ENCODE results near the gene RBM44. TPM values are rescaled to one million over a fixed set of nuclear protein-coding genes. Genes with fewer than 3 reads are reported as not detected.
A peak's percentile ranks its signal among the peaks of the same experiment; 100 is the strongest.

Gene RBM44
- total RNA-seq, 2 experiments from 2014 or later, result 2.8 to 2.9 TPM

DNA sequence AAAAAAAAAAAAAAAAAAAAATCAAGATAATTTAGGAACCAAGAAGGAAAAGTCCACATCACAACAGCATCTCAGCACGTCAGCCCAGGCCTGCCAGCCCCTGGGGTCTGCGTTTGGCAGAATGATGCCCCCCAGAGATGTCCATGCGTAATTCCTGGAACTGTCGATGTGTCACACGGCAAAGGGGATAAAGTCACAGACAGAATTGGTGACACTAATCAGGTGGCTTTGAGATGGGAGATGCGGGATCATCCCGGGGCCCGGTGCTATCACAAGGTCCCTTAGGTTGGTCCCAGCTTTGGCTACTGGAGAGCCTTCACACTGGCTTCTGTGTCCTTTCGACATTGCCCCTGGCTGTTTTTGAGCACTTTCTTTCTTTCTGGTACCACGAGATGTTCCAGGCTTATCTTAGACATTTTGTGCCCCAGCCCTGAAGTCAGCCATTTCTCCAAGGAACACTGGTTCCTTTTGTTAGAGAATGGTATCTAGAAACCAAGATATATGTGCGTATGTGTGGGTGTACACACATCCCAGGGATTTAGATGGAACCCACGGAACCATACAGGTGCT, 81.5 kb downstream of the RBM44 start:
- H3K4me1 ChIP-seq (ENCODE audit: insufficient read depth, low read length), result no peaks in the 10 kb centered on the region
- ChIA-PET POLR2A (no interaction called here), CTCF (interaction anchor here (0.7 kb wide), 1 partner anchor 236 kb away, joined by 3 read pairs; no protein-coding TSS in a partner anchor)
- Mint-ChIP-seq H3K36me3 (ENCODE audit: low read depth) (no peaks in the 10 kb centered on the region), H3K27ac (no peak overlapping the region), H3K4me3 (no peak overlapping the region), H3K9me3 (no peaks in the 10 kb centered on the region), H3K27me3 (no peaks in the 10 kb centered on the region), H3K4me1 (ENCODE audit: low read depth) (no peaks in the 10 kb centered on the region)
- no peak for DNase-seq
- intact Hi-C loops (cut with DNase I, micrococcal nuclease), result no loop called here
- H3K36me3 ChIP-seq (ENCODE audit: insufficient read depth, low read length), result no peaks in the 10 kb centered on the region
- no peak overlapping the region for H3K4me3 ChIP-seq (ENCODE audit: low read length)
- H3K27ac ChIP-seq (ENCODE audit: low read depth in 1 of 2, low read length in 2 of 2), result no peak overlapping the region
- no peak for TF ChIP-seq CTCF (IDR thresholded peaks at IDR 0.05)
- H3K9me3 ChIP-seq (ENCODE audit: control insufficient read depth in 1 of 2, insufficient read depth in 1 of 2, low read length in 2 of 2), result no peaks in the 10 kb centered on the region
- H3K27me3 ChIP-seq (ENCODE audit: control insufficient read depth in 1 of 2, insufficient read depth in 2 of 2, low read length in 2 of 2), result no peaks in the 10 kb centered on the region
- ATAC-seq (ENCODE audit: poor library complexity), result no peak

DNA sequence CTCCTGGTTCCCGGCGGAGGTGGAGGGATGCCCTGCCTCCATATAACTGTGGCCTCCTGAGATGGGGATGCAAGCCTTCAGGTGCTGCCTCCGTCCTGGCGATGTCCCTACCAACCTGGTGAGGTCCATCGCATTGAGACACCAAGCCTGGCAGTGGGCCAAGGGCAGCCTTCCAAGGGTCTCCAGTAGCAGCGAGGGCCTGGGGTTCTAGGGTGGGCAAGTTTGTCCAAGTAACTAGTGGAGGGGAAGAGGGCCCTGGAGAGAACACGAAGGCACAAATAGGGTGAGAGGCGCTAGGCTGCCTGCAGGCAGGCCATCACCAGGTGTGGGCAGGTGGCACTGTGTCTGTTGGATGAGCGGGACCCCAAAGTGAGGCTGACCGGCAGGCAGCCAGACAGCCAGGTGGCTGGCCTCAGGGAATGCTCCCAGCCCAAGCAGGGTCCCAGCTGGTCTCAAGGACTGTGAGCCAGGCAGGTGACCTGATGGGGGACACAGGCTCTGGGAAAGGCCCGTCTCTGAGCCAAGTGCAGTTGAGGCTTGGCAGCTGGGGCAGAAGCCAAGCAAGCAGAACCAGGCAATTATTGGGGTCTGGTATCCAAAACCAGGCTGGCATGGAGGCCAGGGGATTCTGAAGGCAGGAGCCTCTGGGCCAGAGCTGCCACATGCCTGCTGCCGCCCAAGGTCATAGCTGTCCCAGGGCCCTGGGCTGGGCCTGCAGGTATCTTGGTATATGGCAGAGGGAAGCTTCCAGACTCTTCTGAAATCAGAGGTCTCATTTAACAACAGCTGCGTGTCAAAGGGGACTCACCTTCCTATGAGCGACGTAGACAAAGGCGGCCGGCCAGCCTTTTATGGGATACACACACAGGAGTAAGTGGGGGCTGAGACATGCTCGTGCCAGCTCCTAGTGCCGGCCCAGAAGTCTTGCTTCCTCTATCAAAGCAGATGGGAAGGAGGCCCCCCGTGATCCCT, 84.2 kb downstream of the RBM44 start:
- ATAC-seq (ENCODE audit: poor library complexity), result no peak
- intact Hi-C loops (cut with DNase I, micrococcal nuclease), result no loop called here
- no peaks in the 10 kb centered on the region for H3K9me3 ChIP-seq (ENCODE audit: control insufficient read depth in 1 of 2, insufficient read depth in 1 of 2, low read length in 2 of 2)
- Mint-ChIP-seq H3K27me3 (no peaks in the 10 kb centered on the region), H3K36me3 (ENCODE audit: low read depth) (no peaks in the 10 kb centered on the region), H3K9me3 (no peaks in the 10 kb centered on the region), H3K4me1 (ENCODE audit: low read depth) (no peaks in the 10 kb centered on the region), H3K27ac (no peak overlapping the region), H3K4me3 (no peak overlapping the region)
- no peak overlapping the region for H3K27ac ChIP-seq (ENCODE audit: low read depth in 1 of 2, low read length in 2 of 2)
- peak in 1 of 14 experiments; percentile 31 for DNase-seq
- TF ChIP-seq CTCF (IDR thresholded peaks at IDR 0.05), result no peak
- no peaks in the 10 kb centered on the region for H3K27me3 ChIP-seq (ENCODE audit: control insufficient read depth in 1 of 2, insufficient read depth in 2 of 2, low read length in 2 of 2)
- H3K36me3 ChIP-seq (ENCODE audit: insufficient read depth, low read length), result no peaks in the 10 kb centered on the region
- no peaks in the 10 kb centered on the region for H3K4me1 ChIP-seq (ENCODE audit: insufficient read depth, low read length)
- CTCF ChIA-PET, result no interaction called here
- H3K4me3 ChIP-seq (ENCODE audit: low read length), result no peak overlapping the region
- POLR2A ChIA-PET, result no interaction called here

DNA sequence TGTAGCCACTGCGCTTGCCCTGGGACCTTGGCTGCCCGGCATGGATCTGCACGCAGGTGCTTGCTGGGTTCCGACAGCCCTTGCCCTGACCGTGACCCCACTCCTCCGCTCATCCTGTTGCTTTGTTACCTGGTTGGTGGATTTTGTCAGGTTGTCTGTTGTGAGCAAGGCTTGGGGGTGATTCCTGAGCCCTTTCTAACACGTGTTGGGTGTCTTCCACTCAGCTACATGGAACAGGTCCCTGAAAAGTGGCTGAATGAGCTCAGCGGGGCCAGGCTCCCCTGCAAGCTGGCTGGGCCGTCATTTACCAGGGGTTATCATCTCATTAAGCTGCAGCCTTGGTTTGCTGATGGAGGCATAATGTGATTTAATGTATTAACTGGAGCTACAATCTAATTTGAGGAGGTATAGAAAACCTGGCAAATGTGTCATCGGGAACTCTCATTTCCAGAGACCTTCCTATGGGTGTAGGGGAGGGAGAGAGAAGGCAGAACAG, 85.4 kb downstream of the RBM44 start:
- Histone ChIP-seq H3K9me3 (ENCODE audit: control insufficient read depth in 1 of 2, insufficient read depth in 1 of 2, low read length in 2 of 2) (no peaks in the 10 kb centered on the region), H3K27ac (ENCODE audit: low read depth in 1 of 2, low read length in 2 of 2) (no peak overlapping the region), H3K4me1 (ENCODE audit: insufficient read depth, low read length) (no peaks in the 10 kb centered on the region), H3K27me3 (ENCODE audit: control insufficient read depth in 1 of 2, insufficient read depth in 2 of 2, low read length in 2 of 2) (no peaks in the 10 kb centered on the region), H3K4me3 (ENCODE audit: low read length) (no peak overlapping the region), H3K36me3 (ENCODE audit: insufficient read depth, low read length) (no peaks in the 10 kb centered on the region)
- ChIA-PET CTCF (no interaction called here), POLR2A (no interaction called here)
- ATAC-seq (ENCODE audit: poor library complexity) (no peak), DNase-seq (peak in 1 of 14 experiments; percentile 14)
- Mint-ChIP-seq H3K27me3 (no peaks in the 10 kb centered on the region), H3K4me3 (no peak overlapping the region), H3K36me3 (ENCODE audit: low read depth) (no peaks in the 10 kb centered on the region), H3K9me3 (no peaks in the 10 kb centered on the region), H3K4me1 (ENCODE audit: low read depth) (no peaks in the 10 kb centered on the region), H3K27ac (no peak overlapping the region)
- no peak for TF ChIP-seq CTCF (IDR thresholded peaks at IDR 0.05)
- intact Hi-C loops (cut with DNase I, micrococcal nuclease), result no loop called here
